Lung (tissue), 12 donors: ENCODE data around the gene KDM2B. TPM values are rescaled to one million over a fixed set of nuclear protein-coding genes. Genes with fewer than 3 reads are reported as not detected.
"Not testable (repeated sequence)": the region's sequence is repeated elsewhere in the genome, so short reads cannot be mapped to it uniquely, and the experiment has no call there.

Experiments
- ATAC-seq: fragments of 200-7000 bp; cut with Tn5 transposase; one replicate; pipeline ENCODE4 v1.9.1; 2020; ENCODE audit warnings: moderate number of reproducible peaks; ENCODE audit not compliant: insufficient read depth, low FRiP score
- DNase-seq, 3 donors: peaks; one replicate each; pipeline ENCODE4 v3.0.0-alpha.2; 2013 to 2017
- H3K27ac ChIP-seq, 2 donors: one replicate each; pipeline ENCODE4 v1.5.1; 2013; ENCODE audit warnings: mild to moderate bottlenecking in 2 of 2, moderate library complexity in 2 of 2, control low read depth in 1 of 2, inconsistent platforms in 1 of 2, low read depth in 1 of 2, low read length in 1 of 2
- H3K27me3 ChIP-seq, 3 donors: one replicate each; pipeline ENCODE4 v1.5.1; 2013; ENCODE audit warnings: low read length in 2 of 3; ENCODE audit not compliant: control insufficient read depth in 3 of 3, insufficient read depth in 3 of 3
- H3K36me3 ChIP-seq, 4 donors: one replicate each; pipeline ENCODE4 v1.5.1; 2013; ENCODE audit warnings: low read length in 4 of 4, mild to moderate bottlenecking in 1 of 4, moderate library complexity in 1 of 4; ENCODE audit not compliant: control insufficient read depth in 4 of 4, insufficient read depth in 4 of 4
- H3K4me1 ChIP-seq, 5 donors: one replicate each; pipeline ENCODE4 v1.5.1; 2013; ENCODE audit warnings: low read length in 5 of 5, mild to moderate bottlenecking in 2 of 5, moderate library complexity in 1 of 5; ENCODE audit not compliant: control insufficient read depth in 5 of 5, insufficient read depth in 5 of 5
- H3K4me3 ChIP-seq: one replicate; pipeline ENCODE4 v1.5.1; 2013; ENCODE audit warnings: mild to moderate bottlenecking, control low read depth, moderate library complexity
- H3K9ac ChIP-seq, 2 donors: one replicate each; pipeline ENCODE4 v1.5.1; 2013; ENCODE audit warnings: low read length in 2 of 2, control low read depth in 1 of 2; ENCODE audit not compliant: insufficient read depth in 1 of 2
- H3K9me3 ChIP-seq, 4 donors: one replicate each; pipeline ENCODE4 v1.5.1; 2013; ENCODE audit warnings: low read length in 3 of 4, mild to moderate bottlenecking in 1 of 4, moderate library complexity in 1 of 4; ENCODE audit not compliant: control insufficient read depth in 4 of 4, insufficient read depth in 3 of 4
- WGBS, 2 donors: extraction: QIAGEN DNeasy Blood & Tissue Kit; methylation state at CpG; one replicate each; pipeline ENCODE4 v1.1.7; 2013; 5-methylcytosine and 5-hydroxymethylcytosine counted together
- polyA plus RNA-seq, 2 donors: library from polyadenylated mRNA; stranded (reverse); fragments of 200-250 nt; gene quantifications; one replicate each; pipeline ENCODE4 v1.2.1, GENCODE V29; 2013
- total RNA-seq, 2 donors: library from RNA; depleted of rRNA in 1 of 2; stranded (reverse); fragments of >200 nt in 1 of 2; gene quantifications; one replicate each; pipeline ENCODE4 v1.2.1, GENCODE V29; 2014 to 2021
- TF ChIP-seq, protein P1 (sequence below): IDR thresholded peaks from 2 replicates; pipeline ENCODE4 v1.5.1; 2012; ENCODE audit warnings: mild to moderate bottlenecking; ENCODE audit errors: control extremely low read depth, extremely low read depth
- donor health status: control.
- donor health status: control.
- donor health status: Bipolar disorder and iron deficiency.
- donor health status: healthy.
- donor health status: DM: yes; HTN: yes; CAD: no.

KDM2B gene
- total and polyA plus RNA-seq, 4 donors, result 13.8 to 44.5 (median 24.6) TPM

DNA sequence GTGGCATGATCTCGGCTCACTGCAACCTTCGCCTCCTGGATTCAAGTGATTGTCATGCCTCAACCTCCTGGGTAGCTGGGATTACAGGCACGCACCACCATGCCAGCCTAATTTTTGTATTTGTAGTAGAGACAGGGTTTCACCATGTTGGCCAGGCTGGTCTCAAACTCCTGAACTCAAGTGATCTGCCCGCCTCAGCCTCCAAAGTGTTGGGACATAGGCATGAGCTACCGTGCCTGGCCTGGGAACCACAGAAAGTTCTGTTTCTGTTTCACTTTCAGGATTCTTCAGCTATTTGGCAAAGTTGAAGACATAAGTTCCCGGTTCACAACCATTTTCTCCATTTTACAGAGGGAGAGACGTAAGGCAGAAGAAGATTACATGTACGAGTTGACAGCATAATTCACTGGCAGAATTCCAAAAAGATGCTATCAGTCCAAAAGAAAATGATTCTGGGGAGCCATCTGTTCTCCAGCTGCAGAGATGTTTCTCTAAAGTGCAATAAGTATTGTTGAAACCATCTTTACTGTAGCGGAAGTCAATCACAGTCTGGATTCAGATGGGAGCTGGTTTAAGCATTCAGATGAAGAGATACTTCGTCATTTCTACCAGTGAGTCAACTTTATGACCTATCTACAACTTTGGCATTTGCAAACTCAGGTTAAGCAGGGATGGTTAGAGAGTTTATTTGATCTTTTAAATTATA, 189.1 kb downstream of the KDM2B start:
- no peak for ATAC-seq
- peak overlapping the region in 1 of 2 donors; percentile 20 for H3K27ac ChIP-seq
- DNase-seq, result peak; percentile 24 to 76 (median 62)
- TF ChIP-seq, protein P1, sequence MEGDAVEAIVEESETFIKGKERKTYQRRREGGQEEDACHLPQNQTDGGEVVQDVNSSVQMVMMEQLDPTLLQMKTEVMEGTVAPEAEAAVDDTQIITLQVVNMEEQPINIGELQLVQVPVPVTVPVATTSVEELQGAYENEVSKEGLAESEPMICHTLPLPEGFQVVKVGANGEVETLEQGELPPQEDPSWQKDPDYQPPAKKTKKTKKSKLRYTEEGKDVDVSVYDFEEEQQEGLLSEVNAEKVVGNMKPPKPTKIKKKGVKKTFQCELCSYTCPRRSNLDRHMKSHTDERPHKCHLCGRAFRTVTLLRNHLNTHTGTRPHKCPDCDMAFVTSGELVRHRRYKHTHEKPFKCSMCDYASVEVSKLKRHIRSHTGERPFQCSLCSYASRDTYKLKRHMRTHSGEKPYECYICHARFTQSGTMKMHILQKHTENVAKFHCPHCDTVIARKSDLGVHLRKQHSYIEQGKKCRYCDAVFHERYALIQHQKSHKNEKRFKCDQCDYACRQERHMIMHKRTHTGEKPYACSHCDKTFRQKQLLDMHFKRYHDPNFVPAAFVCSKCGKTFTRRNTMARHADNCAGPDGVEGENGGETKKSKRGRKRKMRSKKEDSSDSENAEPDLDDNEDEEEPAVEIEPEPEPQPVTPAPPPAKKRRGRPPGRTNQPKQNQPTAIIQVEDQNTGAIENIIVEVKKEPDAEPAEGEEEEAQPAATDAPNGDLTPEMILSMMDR, result no peak
- WGBS, 2 donors, result 53 to 55% methylated on average over 10 of the region's 10 CpGs
- no peaks in the 10 kb centered on the region for H3K9me3 ChIP-seq
- H3K9ac ChIP-seq, result peak overlapping the region in 1 of 2 donors; percentile 70
- H3K4me1 ChIP-seq, result peaks cover 0 to 3% (median 0%) of the 10 kb centered on the region in 5 donors
- no peaks in the 10 kb centered on the region for H3K27me3 ChIP-seq
- H3K4me3 ChIP-seq, result no peak overlapping the region
- H3K36me3 ChIP-seq, result no peaks in the 10 kb centered on the region

DNA sequence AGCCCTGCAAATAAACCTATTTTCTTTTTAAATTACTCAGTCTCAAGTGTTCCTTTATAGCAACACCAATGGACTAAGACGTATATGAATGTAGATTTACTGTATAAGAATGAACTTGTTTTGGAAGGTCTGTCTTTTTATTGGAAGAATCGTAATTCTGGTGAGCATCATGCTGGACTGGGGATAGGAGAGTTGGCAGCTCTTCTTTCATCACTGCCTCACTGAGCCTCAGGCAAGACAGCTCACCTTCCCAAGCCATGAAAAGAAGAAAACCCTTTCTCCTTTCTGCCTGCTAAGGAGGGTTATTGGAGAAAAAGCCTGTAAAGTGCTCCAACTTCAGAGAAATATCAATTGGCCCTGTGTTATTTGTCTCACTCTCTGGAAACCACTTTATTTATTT, 190.0 kb downstream of the KDM2B start:
- DNase-seq, result no peak

DNA sequence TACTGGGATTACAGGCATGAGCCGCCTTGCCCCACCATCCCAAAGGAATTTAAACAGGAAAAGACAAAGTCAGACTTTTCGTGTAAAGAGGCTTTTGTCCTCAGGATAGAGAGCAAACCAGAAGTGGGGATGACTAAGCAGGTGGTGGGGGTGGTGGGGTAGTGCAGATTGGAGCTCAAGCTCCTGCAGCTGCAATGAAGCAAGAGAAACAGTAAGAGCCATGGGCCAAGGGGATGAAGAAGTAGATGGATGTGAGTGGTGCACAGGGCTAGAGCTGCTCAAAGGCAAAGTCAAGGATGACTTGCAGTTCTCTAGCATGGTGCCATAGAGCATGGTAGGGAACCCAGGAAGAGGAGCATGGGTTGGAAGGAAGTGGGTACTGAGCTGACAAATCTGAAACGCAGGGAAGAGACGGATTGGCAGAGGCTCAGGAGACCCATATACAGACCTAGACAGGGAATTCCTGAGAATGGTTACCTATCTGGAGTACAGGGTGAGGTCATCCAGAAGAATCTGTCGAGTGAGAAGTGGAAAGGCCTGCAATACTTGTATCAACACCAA, 192.3 kb downstream of the KDM2B start:
- Histone ChIP-seq H3K27ac (no peak overlapping the region), H3K9ac (no peak overlapping the region), H3K36me3 (no peaks in the 10 kb centered on the region), H3K4me1 (peaks cover 0 to 3% (median 0%) of the 10 kb centered on the region in 5 donors), H3K4me3 (no peak overlapping the region), H3K9me3 (no peaks in the 10 kb centered on the region), H3K27me3 (no peaks in the 10 kb centered on the region)
- DNase-seq, result no peak
- 37 to 57% methylated on average over 5 of the region's 5 CpGs for WGBS, 2 donors
- TF ChIP-seq, protein P1, result no peak
- ATAC-seq, result no peak

More for the DNA sequence above, 190.0 kb downstream of the KDM2B start:
- no peaks in the 10 kb centered on the region for H3K27me3 ChIP-seq
- peaks cover 0 to 3% (median 0%) of the 10 kb centered on the region in 5 donors for H3K4me1 ChIP-seq
- TF ChIP-seq, protein P1, result no peak
- 94 to 97% methylated on average over 2 of the region's 2 CpGs for WGBS, 2 donors
- no peak overlapping the region for H3K27ac ChIP-seq
- no peaks in the 10 kb centered on the region for H3K9me3 ChIP-seq
- ATAC-seq, result no peak
- no peak overlapping the region for H3K9ac ChIP-seq
- H3K4me3 ChIP-seq, result no peak overlapping the region
- H3K36me3 ChIP-seq, result no peaks in the 10 kb centered on the region

DNA sequence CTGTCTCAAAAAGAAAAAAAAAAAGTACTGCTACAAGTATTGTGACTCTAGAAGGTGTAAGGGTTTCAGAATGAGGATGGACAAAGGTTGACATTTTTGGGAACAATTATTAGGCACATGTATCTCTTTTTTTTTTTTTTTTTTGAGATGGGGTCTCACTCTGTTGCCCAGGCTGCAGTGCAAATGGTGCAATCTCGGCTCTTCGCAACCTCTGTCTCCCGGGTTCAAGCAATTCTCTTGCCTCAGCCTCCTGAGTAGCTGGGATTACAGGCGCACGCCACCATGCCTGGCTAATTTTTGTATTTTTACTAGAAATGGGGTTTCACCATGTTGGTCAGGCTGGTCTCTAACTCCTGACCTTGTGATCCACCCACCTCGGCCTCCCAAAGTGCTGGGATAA, 195.9 kb downstream of the KDM2B start:
- H3K9ac ChIP-seq, H3K4me3 ChIP-seq, H3K9me3 ChIP-seq, DNase-seq, H3K27me3 ChIP-seq, H3K4me1 ChIP-seq, H3K27ac ChIP-seq, ATAC-seq, H3K36me3 ChIP-seq: not testable (repeated sequence)
- 73 to 76% methylated on average over 6 of the region's 6 CpGs for WGBS, 2 donors
